Measurements from ENCODE around the gene BPIFA2. TPM values are rescaled to one million over a fixed set of nuclear protein-coding genes. Genes with fewer than 3 reads are reported as not detected.

Gene BPIFA2
- polyA plus RNA-seq, 1 donor from 2014 or later: not detected

GRCh38 chr20:33180169-33180568, 12.2 kb downstream of the BPIFA2 start:
- Histone ChIP-seq H3K27me3 (ENCODE audit: insufficient read depth, low read depth, low read length) (no peaks in the 10 kb centered on the region), H3K4me2 (ENCODE audit: low read length) (no peak overlapping the region), H3F3A (ENCODE audit: insufficient read depth, low read length, poor library complexity, severe bottlenecking) (no peaks in the 10 kb centered on the region), H3K36me3 (ENCODE audit: insufficient read depth, low read length) (no peaks in the 10 kb centered on the region), H4K20me1 (ENCODE audit: insufficient read depth) (no peaks in the 10 kb centered on the region), H3K9me3 (ENCODE audit: low read length) (no peaks in the 10 kb centered on the region), H3K27ac (ENCODE audit: low read length) (no peak overlapping the region), H3K9me2 (ENCODE audit: insufficient read depth, low read length) (no peaks in the 10 kb centered on the region), H3K79me2 (replicated peaks; ENCODE audit: insufficient read depth, low read length) (no peaks in the 10 kb centered on the region), H2AFZ (ENCODE audit: low read depth, low read length) (no peak overlapping the region), H3K9ac (ENCODE audit: low read length) (no peak overlapping the region), H3K4me3 (ENCODE audit: low read length) (no peak overlapping the region)
- no peak for TF ChIP-seq EP300 (conservative IDR thresholded peaks at IDR 0.05; ENCODE audit: poor library complexity, severe bottlenecking)
- TF ChIP-seq RAD21 (conservative IDR thresholded peaks at IDR 0.05): no peak
- TF ChIP-seq REST (IDR thresholded peaks at IDR 0.05; ENCODE audit: borderline replicate concordance): no peak

DNA sequence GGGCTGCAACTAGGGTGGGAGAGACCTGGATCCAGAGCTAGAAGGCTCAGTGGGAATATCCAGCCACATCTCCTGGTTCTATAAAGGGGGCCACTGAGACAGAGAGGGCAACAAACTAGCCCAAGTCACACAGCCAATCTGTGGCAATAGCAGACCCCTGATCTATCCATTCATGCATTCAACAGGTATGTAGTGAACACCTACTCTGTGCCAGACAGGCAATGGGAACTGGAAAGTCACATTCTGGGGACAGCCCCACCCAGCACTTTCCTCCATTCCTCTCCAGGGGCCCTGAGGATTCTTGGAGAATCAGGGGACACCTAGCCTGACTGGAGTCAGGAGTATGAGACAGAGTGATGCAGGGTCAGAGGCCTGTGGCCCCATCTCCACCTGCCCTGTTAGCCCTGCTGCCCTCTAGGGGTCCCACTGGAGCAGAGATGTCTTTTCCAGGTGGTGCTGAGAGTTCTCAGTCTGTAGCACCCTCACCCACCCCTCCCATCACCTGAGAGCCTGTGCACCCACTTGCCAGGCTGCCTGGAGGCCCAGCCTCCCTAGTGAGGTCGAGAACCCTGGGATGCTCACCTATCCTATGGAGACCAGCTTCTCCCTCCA, 13.6 kb downstream of the BPIFA2 start:
- TF ChIP-seq EZH2 (IDR thresholded peaks at IDR 0.05; ENCODE audit: borderline replicate concordance, insufficient read depth, low read length, poor library complexity, severe bottlenecking) (no peak), TAF1 (IDR thresholded peaks at IDR 0.05; ENCODE audit: low read depth) (no peak), MXI1 (conservative IDR thresholded peaks at IDR 0.05; ENCODE audit: poor library complexity, severe bottlenecking) (no peak), RAD21 (conservative IDR thresholded peaks at IDR 0.05) (no peak), SMC3 (conservative IDR thresholded peaks at IDR 0.05; ENCODE audit: poor library complexity) (no peak), EP300 (conservative IDR thresholded peaks at IDR 0.05; ENCODE audit: poor library complexity, severe bottlenecking) (no peak), REST (IDR thresholded peaks at IDR 0.05; ENCODE audit: borderline replicate concordance) (no peak), POLR2AphosphoS5 (IDR thresholded peaks at IDR 0.05) (no peak)
- TF ChIP-seq, protein P1, sequence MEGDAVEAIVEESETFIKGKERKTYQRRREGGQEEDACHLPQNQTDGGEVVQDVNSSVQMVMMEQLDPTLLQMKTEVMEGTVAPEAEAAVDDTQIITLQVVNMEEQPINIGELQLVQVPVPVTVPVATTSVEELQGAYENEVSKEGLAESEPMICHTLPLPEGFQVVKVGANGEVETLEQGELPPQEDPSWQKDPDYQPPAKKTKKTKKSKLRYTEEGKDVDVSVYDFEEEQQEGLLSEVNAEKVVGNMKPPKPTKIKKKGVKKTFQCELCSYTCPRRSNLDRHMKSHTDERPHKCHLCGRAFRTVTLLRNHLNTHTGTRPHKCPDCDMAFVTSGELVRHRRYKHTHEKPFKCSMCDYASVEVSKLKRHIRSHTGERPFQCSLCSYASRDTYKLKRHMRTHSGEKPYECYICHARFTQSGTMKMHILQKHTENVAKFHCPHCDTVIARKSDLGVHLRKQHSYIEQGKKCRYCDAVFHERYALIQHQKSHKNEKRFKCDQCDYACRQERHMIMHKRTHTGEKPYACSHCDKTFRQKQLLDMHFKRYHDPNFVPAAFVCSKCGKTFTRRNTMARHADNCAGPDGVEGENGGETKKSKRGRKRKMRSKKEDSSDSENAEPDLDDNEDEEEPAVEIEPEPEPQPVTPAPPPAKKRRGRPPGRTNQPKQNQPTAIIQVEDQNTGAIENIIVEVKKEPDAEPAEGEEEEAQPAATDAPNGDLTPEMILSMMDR (IDR thresholded peaks at IDR 0.05; ENCODE audit: poor library complexity, severe bottlenecking): no peak
- Histone ChIP-seq H3K4me2 (ENCODE audit: low read length) (no peak overlapping the region), H3K27me3 (ENCODE audit: insufficient read depth, low read depth, low read length) (no peaks in the 10 kb centered on the region)

More for the DNA sequence above, 13.6 kb downstream of the BPIFA2 start:
- no peaks in the 10 kb centered on the region for H3F3A ChIP-seq (ENCODE audit: insufficient read depth, low read length, poor library complexity, severe bottlenecking)
- H3K36me3 ChIP-seq (ENCODE audit: insufficient read depth, low read length): no peaks in the 10 kb centered on the region
- H2AFZ ChIP-seq (ENCODE audit: low read depth, low read length): no peak overlapping the region
- H3K79me2 ChIP-seq (replicated peaks; ENCODE audit: insufficient read depth, low read length): no peaks in the 10 kb centered on the region
- H3K4me3 ChIP-seq (ENCODE audit: low read length): no peak overlapping the region
- no peaks in the 10 kb centered on the region for H3K9me2 ChIP-seq (ENCODE audit: insufficient read depth, low read length)
- no peaks in the 10 kb centered on the region for H4K20me1 ChIP-seq (ENCODE audit: insufficient read depth)
- no peak overlapping the region for H3K27ac ChIP-seq (ENCODE audit: low read length)
- no peak overlapping the region for H3K9ac ChIP-seq (ENCODE audit: low read length)
- no peaks in the 10 kb centered on the region for H3K9me3 ChIP-seq (ENCODE audit: low read length)
